Measurements from ENCODE around the gene ANKRD63. TPM values are rescaled to one million over a fixed set of nuclear protein-coding genes. Genes with fewer than 3 reads are reported as not detected.

ANKRD63 gene
- total RNA-seq, 1 experiment from 2014 or later: 2.5 TPM

DNA sequence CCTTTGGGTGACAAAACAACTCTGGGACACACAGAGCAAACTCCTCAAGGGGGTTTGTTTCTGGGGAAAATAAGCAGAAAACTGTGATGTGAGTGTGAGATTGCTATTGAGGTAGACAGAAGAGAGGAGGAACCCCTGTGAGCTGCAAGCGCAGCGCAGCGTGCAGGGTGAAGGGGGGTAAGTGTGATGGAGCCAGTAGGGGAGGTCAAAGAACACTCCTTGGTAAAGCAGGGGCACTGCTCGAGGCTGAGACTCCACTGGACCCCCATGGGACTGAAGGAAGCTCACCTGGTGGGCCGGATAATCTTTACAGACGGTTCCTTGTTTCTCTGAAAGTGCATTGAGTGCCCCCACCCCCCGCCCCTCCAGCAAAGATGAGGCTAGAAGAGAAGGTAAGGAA, 48.2 kb upstream of the ANKRD63 start:
- no TSS peak for BruUV-seq (replicated peaks)

DNA sequence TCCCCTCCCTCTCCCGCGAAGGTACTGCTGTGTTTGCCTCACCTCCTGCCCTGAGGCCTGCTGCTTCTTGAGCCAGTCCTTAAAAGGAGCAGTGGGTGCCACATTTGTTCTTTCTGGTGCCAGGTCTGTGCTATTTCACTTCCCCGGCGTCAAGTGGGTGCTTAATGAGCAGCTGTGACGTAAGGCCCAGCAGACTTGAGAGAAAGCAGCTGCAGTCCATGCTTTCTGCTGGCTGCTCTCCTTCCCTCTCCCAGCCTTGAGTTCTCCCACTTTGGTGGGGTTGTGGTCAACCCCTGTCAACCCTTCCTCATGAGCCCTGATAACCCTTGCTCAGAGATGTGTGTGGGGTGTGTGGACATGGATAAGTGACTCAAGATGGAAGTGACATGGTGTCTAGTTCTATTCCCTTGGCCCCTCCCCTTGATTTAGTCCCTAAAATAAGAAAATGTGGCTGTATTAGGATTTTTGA, 47.5 kb upstream of the ANKRD63 start:
- Histone ChIP-seq H3K4me3 (ENCODE audit: low read depth, low read length, poor library complexity, severe bottlenecking) (no peak overlapping the region), H3K36me3 (ENCODE audit: insufficient read depth, low read length, poor library complexity, severe bottlenecking) (no peaks in the 10 kb centered on the region), H3K27ac (ENCODE audit: low read depth, low read length, poor library complexity, severe bottlenecking) (no peak overlapping the region), H3K4me1 (ENCODE audit: insufficient read depth, low read length, poor library complexity, severe bottlenecking) (peaks cover 37% of the 10 kb centered on the region), H3K9me3 (ENCODE audit: low read depth, low read length, poor library complexity, severe bottlenecking) (no peaks in the 10 kb centered on the region), H3K27me3 (replicated peaks; ENCODE audit: insufficient read depth, low read depth, low read length, poor library complexity) (no peaks in the 10 kb centered on the region)
- no peak for TF ChIP-seq EZH2 (IDR thresholded peaks at IDR 0.05; ENCODE audit: borderline replicate concordance, low read depth, low read length, poor library complexity, severe bottlenecking)
- TF ChIP-seq, protein P1, sequence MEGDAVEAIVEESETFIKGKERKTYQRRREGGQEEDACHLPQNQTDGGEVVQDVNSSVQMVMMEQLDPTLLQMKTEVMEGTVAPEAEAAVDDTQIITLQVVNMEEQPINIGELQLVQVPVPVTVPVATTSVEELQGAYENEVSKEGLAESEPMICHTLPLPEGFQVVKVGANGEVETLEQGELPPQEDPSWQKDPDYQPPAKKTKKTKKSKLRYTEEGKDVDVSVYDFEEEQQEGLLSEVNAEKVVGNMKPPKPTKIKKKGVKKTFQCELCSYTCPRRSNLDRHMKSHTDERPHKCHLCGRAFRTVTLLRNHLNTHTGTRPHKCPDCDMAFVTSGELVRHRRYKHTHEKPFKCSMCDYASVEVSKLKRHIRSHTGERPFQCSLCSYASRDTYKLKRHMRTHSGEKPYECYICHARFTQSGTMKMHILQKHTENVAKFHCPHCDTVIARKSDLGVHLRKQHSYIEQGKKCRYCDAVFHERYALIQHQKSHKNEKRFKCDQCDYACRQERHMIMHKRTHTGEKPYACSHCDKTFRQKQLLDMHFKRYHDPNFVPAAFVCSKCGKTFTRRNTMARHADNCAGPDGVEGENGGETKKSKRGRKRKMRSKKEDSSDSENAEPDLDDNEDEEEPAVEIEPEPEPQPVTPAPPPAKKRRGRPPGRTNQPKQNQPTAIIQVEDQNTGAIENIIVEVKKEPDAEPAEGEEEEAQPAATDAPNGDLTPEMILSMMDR (conservative IDR thresholded peaks at IDR 0.05; ENCODE audit: low read depth, low read length): no peak
- ChIA-PET CTCF (no interaction called here), POLR2A (ENCODE audit: low non-redundant PET) (interaction anchor here (0.6 kb wide), 1 partner anchor 68 kb away, joined by 7 read pairs; no protein-coding TSS in a partner anchor)
- intact Hi-C loops (cut with micrococcal nuclease; ENCODE audit: unreplicated experiment): no loop called here
- no TSS peak for BruUV-seq (replicated peaks)
- DNase-seq (ENCODE audit: low spot score): no peak

More for the DNA sequence above, 48.2 kb upstream of the ANKRD63 start:
- H3K27ac ChIP-seq (ENCODE audit: low read depth, low read length, poor library complexity, severe bottlenecking): no peak overlapping the region
- POLR2A ChIA-PET (ENCODE audit: low non-redundant PET): no interaction called here
- no peak for DNase-seq (ENCODE audit: low spot score)
- no peaks in the 10 kb centered on the region for H3K27me3 ChIP-seq (replicated peaks; ENCODE audit: insufficient read depth, low read depth, low read length, poor library complexity)
- H3K36me3 ChIP-seq (ENCODE audit: insufficient read depth, low read length, poor library complexity, severe bottlenecking): no peaks in the 10 kb centered on the region
- no peak overlapping the region for H3K4me3 ChIP-seq (ENCODE audit: low read depth, low read length, poor library complexity, severe bottlenecking)
- CTCF ChIA-PET: no interaction called here
- no peaks in the 10 kb centered on the region for H3K9me3 ChIP-seq (ENCODE audit: low read depth, low read length, poor library complexity, severe bottlenecking)
- H3K4me1 ChIP-seq (ENCODE audit: insufficient read depth, low read length, poor library complexity, severe bottlenecking): peaks cover 39% of the 10 kb centered on the region
- intact Hi-C loops (cut with micrococcal nuclease; ENCODE audit: unreplicated experiment): no loop called here
- TF ChIP-seq EZH2 (IDR thresholded peaks at IDR 0.05; ENCODE audit: borderline replicate concordance, low read depth, low read length, poor library complexity, severe bottlenecking): no peak
- TF ChIP-seq, protein P1 (conservative IDR thresholded peaks at IDR 0.05; ENCODE audit: low read depth, low read length): no peak

DNA sequence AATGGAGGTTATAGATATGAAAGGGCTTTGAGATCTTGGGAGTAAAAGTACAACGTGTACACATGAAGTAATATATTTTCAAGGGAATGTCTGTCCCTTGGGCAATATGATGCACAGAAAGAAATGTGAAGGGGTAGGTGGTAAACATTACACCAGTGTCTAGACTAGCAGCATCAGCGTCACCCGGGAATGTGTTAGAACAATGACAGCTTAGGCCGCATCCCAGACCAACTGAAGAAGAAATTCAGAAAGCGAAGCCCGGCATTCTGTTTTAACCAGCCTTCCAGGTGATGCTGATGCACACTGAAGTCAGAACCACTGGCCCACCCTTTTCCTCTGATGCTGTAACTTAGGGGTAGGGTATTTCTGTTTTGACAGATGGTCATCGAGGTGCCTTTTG, 46.9 kb upstream of the ANKRD63 start:
- no peak overlapping the region for H3K27ac ChIP-seq (ENCODE audit: low read depth, low read length, poor library complexity, severe bottlenecking)
- ChIA-PET CTCF (no interaction called here), POLR2A (ENCODE audit: low non-redundant PET) (interaction anchor here (0.6 kb wide), 1 partner anchor 69 kb away, joined by 7 read pairs; no protein-coding TSS in a partner anchor)
- no peaks in the 10 kb centered on the region for H3K27me3 ChIP-seq (replicated peaks; ENCODE audit: insufficient read depth, low read depth, low read length, poor library complexity)
- DNase-seq (ENCODE audit: low spot score): no peak
- H3K36me3 ChIP-seq (ENCODE audit: insufficient read depth, low read length, poor library complexity, severe bottlenecking): no peaks in the 10 kb centered on the region
- no peaks in the 10 kb centered on the region for H3K9me3 ChIP-seq (ENCODE audit: low read depth, low read length, poor library complexity, severe bottlenecking)
- peaks cover 37% of the 10 kb centered on the region for H3K4me1 ChIP-seq (ENCODE audit: insufficient read depth, low read length, poor library complexity, severe bottlenecking)
- intact Hi-C loops (cut with micrococcal nuclease; ENCODE audit: unreplicated experiment): no loop called here
- TF ChIP-seq, protein P1 (conservative IDR thresholded peaks at IDR 0.05; ENCODE audit: low read depth, low read length): no peak
- TF ChIP-seq EZH2 (IDR thresholded peaks at IDR 0.05; ENCODE audit: borderline replicate concordance, low read depth, low read length, poor library complexity, severe bottlenecking): no peak
- BruUV-seq (replicated peaks): no TSS peak
- H3K4me3 ChIP-seq (ENCODE audit: low read depth, low read length, poor library complexity, severe bottlenecking): no peak overlapping the region

Measured in A673 (cell line).